Measurements from ENCODE around the gene MKX. TPM values are rescaled to one million over a fixed set of nuclear protein-coding genes. Genes with fewer than 3 reads are reported as not detected.

The MKX gene
- total RNA-seq, 4 donors from 2014 or later: 0.82 to 2.4 TPM; not detected in 2

- Histone ChIP-seq H3K27ac (no peak overlapping the region), H3K9me3 (no peaks in the 10 kb centered on the region), H3K4me3 (no peak overlapping the region), H3K36me3 (no peaks in the 10 kb centered on the region), H3K4me1 (no peaks in the 10 kb centered on the region), H3K27me3 (no peaks in the 10 kb centered on the region)
- WGBS, 2 donors (ENCODE audit: low coverage in 1 of 2): 68 to 87% methylated on average over 4 to 5 of the region's 5 CpGs
- TF ChIP-seq POLR2AphosphoS5 (IDR thresholded peaks at IDR 0.05) (no peak), CTCF (IDR thresholded peaks at IDR 0.05) (no peak), EP300 (IDR thresholded peaks at IDR 0.05; ENCODE audit: low read depth) (no peak), POLR2A (IDR thresholded peaks at IDR 0.05) (no peak)
- intact Hi-C loops (cut with DNase I; ENCODE audit: low total_unique reads): no loop called here
- DNase-seq: no peak
- in situ Hi-C loops (cut with MboI; ENCODE audit: low pct_ligation_motif_present in 1 of 4, low pct_unique_long_range_greater_than_20kb in 1 of 4, low sequenced_read_pairs in 3 of 4): loop anchor here in 1 of 4 donors (25.0 kb wide), 2 partner anchors 102 to 227 kb away; no protein-coding TSS in a partner anchor
These were observed 81.2 kb downstream of the MKX start for GRCh38 chr10:27664461-27664860.

- H3K4me1 ChIP-seq: no peaks in the 10 kb centered on the region
- in situ Hi-C loops (cut with MboI; ENCODE audit: low pct_ligation_motif_present in 1 of 4, low pct_unique_long_range_greater_than_20kb in 1 of 4, low sequenced_read_pairs in 3 of 4) (loop anchor here in 1 of 4 donors (25.0 kb wide), 2 partner anchors 101 to 226 kb away; no protein-coding TSS in a partner anchor), intact Hi-C loops (cut with DNase I; ENCODE audit: low total_unique reads) (loop anchor here (1.0 kb wide), 1 partner anchor 35 kb away; no protein-coding TSS in a partner anchor)
- TF ChIP-seq POLR2AphosphoS5 (IDR thresholded peaks at IDR 0.05) (no peak), EP300 (IDR thresholded peaks at IDR 0.05; ENCODE audit: low read depth) (no peak), CTCF (IDR thresholded peaks at IDR 0.05) (no peak), POLR2A (IDR thresholded peaks at IDR 0.05) (no peak)
- no peak overlapping the region for H3K27ac ChIP-seq
- H3K36me3 ChIP-seq: no peaks in the 10 kb centered on the region
- DNase-seq: no peak
- no peaks in the 10 kb centered on the region for H3K9me3 ChIP-seq
- H3K27me3 ChIP-seq: no peaks in the 10 kb centered on the region
- no peak overlapping the region for H3K4me3 ChIP-seq
These were observed 82.0 kb downstream of the MKX start for GRCh38 chr10:27663621-27664020.

GRCh38 chr10:27661514-27662286 is 83.9 kb downstream of the MKX start:
- 62 to 83% methylated on average over 3 of the region's 3 CpGs for WGBS, 2 donors (ENCODE audit: low coverage in 1 of 2)
- in situ Hi-C loops (cut with MboI; ENCODE audit: low pct_ligation_motif_present in 1 of 4, low pct_unique_long_range_greater_than_20kb in 1 of 4, low sequenced_read_pairs in 3 of 4): loop anchor here in 1 of 4 donors (25.0 kb wide), 2 partner anchors 99 to 224 kb away; no protein-coding TSS in a partner anchor
- DNase-seq: no peak

More at GRCh38 chr10:27661514-27662286, 83.9 kb downstream of the MKX start:
- TF ChIP-seq POLR2AphosphoS5 (IDR thresholded peaks at IDR 0.05): no peak
- TF ChIP-seq CTCF (IDR thresholded peaks at IDR 0.05): no peak
- no peak for TF ChIP-seq EP300 (IDR thresholded peaks at IDR 0.05; ENCODE audit: low read depth)
- no peak for TF ChIP-seq POLR2A (IDR thresholded peaks at IDR 0.05)
- Histone ChIP-seq H3K27ac (no peak overlapping the region), H3K36me3 (no peaks in the 10 kb centered on the region), H3K9me3 (no peaks in the 10 kb centered on the region), H3K4me3 (no peak overlapping the region), H3K27me3 (no peaks in the 10 kb centered on the region), H3K4me1 (no peaks in the 10 kb centered on the region)
- intact Hi-C loops (cut with DNase I; ENCODE audit: low total_unique reads): no loop called here

Measured in transverse colon (tissue), 4 donors.